HCT116 (cell line): Measurements from ENCODE around the gene MED15. TPM values are rescaled to one million over a fixed set of nuclear protein-coding genes. Genes with fewer than 3 reads are reported as not detected.

Experiments
- ATAC-seq: fragments of 200-7000 bp; cut with Tn5 transposase; 2 replicates; pipeline ENCODE4 v1.9.1; 2020; ENCODE audit warnings: mild to moderate bottlenecking, moderate library complexity
- BruUV-seq: library from RNA; stranded (reverse); fragments of 400-500 nt; replicated peaks from 2 replicates; lab custom pipeline; 2021; lab: Mats Ljungman, UMichigan
- CTCF ChIA-PET: fragments of 300-600 bp; sonication (Branson Sonifier 250); formaldehyde crosslinking; loops from one replicate; lab custom pipeline; 2021; ENCODE audit warnings: antibody characterized with exemption; lab: Charles Lee
- POLR2A ChIA-PET: fragments of 300-600, 350-600 bp; sonication (Branson Sonifier 250); formaldehyde crosslinking; loops from one replicate; lab custom pipeline; 2021; ENCODE audit warnings: antibody characterized with exemption; lab: Charles Lee
- RAD21 ChIA-PET, 2 experiments: fragments of 300-600 bp; sonication (Branson Sonifier 250); formaldehyde crosslinking; loops; one replicate each; lab custom pipeline; 2023; ENCODE audit warnings: low total read pairs in 2 of 2; ENCODE audit not compliant: uncharacterized antibody in 2 of 2, unreplicated experiment in 2 of 2, low non-redundant PET in 1 of 2; lab: Charles Lee
- DNase-seq: peaks from one replicate; pipeline ENCODE4 v3.0.0-alpha.2; 2010; ENCODE audit warnings: low read depth, low spot score
- H2AFZ ChIP-seq: fragments of 200-600 bp; shearing (Covaris generic), sonication (generic); 2 replicates; pipeline ENCODE4 v1.6.1; 2017; ENCODE audit warnings: low read depth, mixed run types, mixed read lengths, antibody characterized with exemption, low read length; ENCODE audit not compliant: poor library complexity, severe bottlenecking
- H3K27ac ChIP-seq: 2 replicates; pipeline ENCODE4 v1.5.1; 2012; ENCODE audit warnings: low read depth, low read length
- H3K27me3 ChIP-seq: fragments of 200-600 bp; sonication (generic); 2 replicates; pipeline ENCODE4 v1.6.1; 2016; ENCODE audit warnings: mixed run types, low read length, mixed read lengths; ENCODE audit not compliant: insufficient read depth
- H3K36me3 ChIP-seq, 2 experiments: fragments of 200-500 bp in 1 of 2; fragments of 200-600 bp in 1 of 2; sonication (Bioruptor generic) in 1 of 2; sonication (generic) in 1 of 2; 2 replicates each; pipeline versions ENCODE4 v1.5.1 to v1.6.1; 2014 to 2016; ENCODE audit warnings: low read length in 2 of 2, inconsistent platforms in 1 of 2, mixed read lengths in 1 of 2, mixed run types in 1 of 2; ENCODE audit not compliant: insufficient read depth in 2 of 2, control insufficient read depth in 1 of 2
- H3K4me1 ChIP-seq, 2 experiments: fragments of 200-600 bp in 1 of 2; sonication (generic) in 1 of 2; 2 replicates each; pipeline versions ENCODE4 v1.5.1 to v1.6.1; 2012 to 2017; ENCODE audit warnings: low read length in 2 of 2, inconsistent platforms in 1 of 2, mild to moderate bottlenecking in 1 of 2, mixed read lengths in 1 of 2, mixed run types in 1 of 2, moderate library complexity in 1 of 2; ENCODE audit not compliant: insufficient read depth in 2 of 2, control insufficient read depth in 1 of 2
- H3K4me2 ChIP-seq: fragments of 200-600 bp; sonication (generic); 2 replicates; pipeline ENCODE4 v1.6.1; 2017; ENCODE audit warnings: mixed run types, low read length, mixed read lengths
- H3K4me3 ChIP-seq, 2 experiments: fragments of 200-600 bp in 1 of 2; sonication (generic) in 1 of 2; replicated peaks in 1 of 2; 2 replicates each; pipeline ENCODE4 v1.5.1; 2011 to 2016; ENCODE audit warnings: low read length in 2 of 2, control low read depth in 1 of 2, low read depth in 1 of 2, mild to moderate bottlenecking in 1 of 2, mixed read lengths in 1 of 2, mixed run types in 1 of 2
- H3K79me2 ChIP-seq: fragments of 200-600 bp; sonication (generic); 2 replicates; pipeline ENCODE4 v1.6.1; 2017; ENCODE audit warnings: mild to moderate bottlenecking, mixed run types, low read length, moderate library complexity, mixed read lengths; ENCODE audit not compliant: insufficient read depth
- H3K9ac ChIP-seq: fragments of 200-600 bp; sonication (generic); 2 replicates; pipeline ENCODE4 v1.6.1; 2016; ENCODE audit warnings: low read length, mixed read lengths
- H3K9me2 ChIP-seq: fragments of 200-600 bp; sonication (generic), shearing (Covaris generic); 2 replicates; pipeline ENCODE4 v1.6.1; 2017; ENCODE audit warnings: mixed run types, mild to moderate bottlenecking, moderate library complexity; ENCODE audit not compliant: insufficient read depth
- H3K9me3 ChIP-seq, 2 experiments: fragments of 200-500 bp in 1 of 2; fragments of 200-600 bp in 1 of 2; sonication (Bioruptor generic) in 1 of 2; sonication (generic) in 1 of 2; 2 replicates each; pipeline ENCODE4 v1.6.1; 2014 to 2017; ENCODE audit warnings: low read length in 2 of 2, mixed read lengths in 2 of 2, inconsistent platforms in 1 of 2, low read depth in 1 of 2, mild to moderate bottlenecking in 1 of 2, mixed run types in 1 of 2, moderate library complexity in 1 of 2; ENCODE audit not compliant: control insufficient read depth in 1 of 2, insufficient read depth in 1 of 2
- H4K20me1 ChIP-seq: fragments of 200-600 bp; sonication (generic), shearing (Covaris generic); 2 replicates; pipeline ENCODE4 v1.6.1; 2017; ENCODE audit warnings: mixed run types, mild to moderate bottlenecking, moderate library complexity; ENCODE audit not compliant: insufficient read depth
- ELF1 ChIP-seq: IDR thresholded peaks from 2 replicates; pipeline ENCODE4 v1.6.1; 2012; ENCODE audit warnings: low read depth, borderline replicate concordance
- POLR2AphosphoS5 ChIP-seq: IDR thresholded peaks from 2 replicates; pipeline ENCODE4 v1.6.1; 2011; ENCODE audit warnings: mild to moderate bottlenecking, low read depth, low read length, moderate library complexity
- SIN3A ChIP-seq: IDR thresholded peaks from 2 replicates; pipeline ENCODE4 v1.6.1; 2012; ENCODE audit warnings: low read depth
- SRF ChIP-seq: IDR thresholded peaks from 2 replicates; pipeline ENCODE4 v1.6.1; 2012; ENCODE audit warnings: low read depth
- ZBTB33 ChIP-seq: IDR thresholded peaks from 2 replicates; pipeline ENCODE4 v1.6.1; 2011; ENCODE audit warnings: mild to moderate bottlenecking, low read length, moderate library complexity; ENCODE audit not compliant: insufficient replicate concordance; ENCODE audit errors: extremely low read depth
- intact Hi-C: fragments of 100-400 bp; cut with micrococcal nuclease; formaldehyde crosslinking; loops from 2 replicates; pipeline ENCODE4 v1.10.0; 2022
- total RNA-seq: library from RNA; stranded (reverse); gene quantifications from one replicate; pipeline ENCODE4 v1.2.1, GENCODE V29; 2021; ENCODE audit not compliant: unreplicated experiment

MED15 gene
- total RNA-seq, 1 experiment from 2014 or later, result 81.3 TPM

- ATAC-seq (no peak), DNase-seq (no peak)
- H3K9me3 ChIP-seq, result no peaks in the 10 kb centered on the region
- no peak overlapping the region; the same call in 1 of the 2 replicates for H3K9ac ChIP-seq
- TF ChIP-seq ZBTB33 (no peak), ELF1 (no peak), SRF (no peak), SIN3A (no peak), POLR2AphosphoS5 (no peak)
- H3K79me2 ChIP-seq, result peaks cover 96% of the 10 kb centered on the region
- peaks cover 16 to 45% of the 10 kb centered on the region in 2 experiments for H3K4me1 ChIP-seq
- no peaks in the 10 kb centered on the region for H3K9me2 ChIP-seq
- H3K4me3 ChIP-seq, result no peak overlapping the region
- BruUV-seq, result no TSS peak
- H4K20me1 ChIP-seq, result no peaks in the 10 kb centered on the region; the same call in 1 of the 2 replicates
- H3K27ac ChIP-seq, result no peak overlapping the region
- ChIA-PET POLR2A (no interaction called here), RAD21 (no interaction called here), CTCF (interaction anchor here (0.7 kb wide), 1 partner anchor 13 kb away, joined by 3 read pairs; no protein-coding TSS in a partner anchor)
- peaks cover 12 to 15% of the 10 kb centered on the region in 2 experiments; a peak in 2 of 4 replicates for H3K36me3 ChIP-seq
- H3K4me2 ChIP-seq, result 0 out of 2 replicates have a peak overlapping the region, but pooled peaks have one; percentile 2
- H2AFZ ChIP-seq, result no peak overlapping the region
- no peaks in the 10 kb centered on the region for H3K27me3 ChIP-seq
- intact Hi-C loops, result no loop called here
Measured at GRCh38 chr22:20523086-20523983, 15.9 kb downstream of the MED15 start.
